HG03558 (cell line): Measurements from ENCODE around the gene SEC61A1.

Experiments used
- ATAC-seq: cut with Tn5 transposase; IDR thresholded peaks from one replicate; pipeline ENCODE4 v1.9.1; 2021; ENCODE audit warnings: moderate number of reproducible peaks; ENCODE audit not compliant: unreplicated experiment; ENCODE audit errors: extremely low read depth

The SEC61A1 gene

GRCh38 chr3:128054367-128054766 is 2.1 kb downstream of the SEC61A1 start:
- no peak for ATAC-seq

DNA sequence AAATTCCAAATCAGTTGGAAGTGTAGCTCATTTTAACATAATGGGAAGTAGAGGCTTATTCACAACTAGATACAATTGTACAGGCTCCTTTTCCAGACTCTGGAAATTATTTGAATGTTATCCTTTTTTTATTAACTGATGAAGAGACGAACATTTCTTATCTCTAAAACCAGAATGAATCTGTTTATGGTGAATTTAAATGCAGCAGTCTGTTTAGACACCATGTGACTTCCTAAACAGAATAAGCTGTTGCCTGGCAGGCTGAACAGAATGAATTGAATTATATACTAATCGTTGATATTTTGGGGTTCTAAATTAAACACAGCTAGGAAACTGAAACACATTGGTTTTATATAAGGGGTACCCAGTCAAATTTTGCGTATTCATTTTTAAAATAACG is 4.0 kb downstream of the SEC61A1 start:
- ATAC-seq: no peak

- ATAC-seq: no peak
These were observed 8.5 kb downstream of the SEC61A1 start for GRCh38 chr3:128060473-128061381.

DNA sequence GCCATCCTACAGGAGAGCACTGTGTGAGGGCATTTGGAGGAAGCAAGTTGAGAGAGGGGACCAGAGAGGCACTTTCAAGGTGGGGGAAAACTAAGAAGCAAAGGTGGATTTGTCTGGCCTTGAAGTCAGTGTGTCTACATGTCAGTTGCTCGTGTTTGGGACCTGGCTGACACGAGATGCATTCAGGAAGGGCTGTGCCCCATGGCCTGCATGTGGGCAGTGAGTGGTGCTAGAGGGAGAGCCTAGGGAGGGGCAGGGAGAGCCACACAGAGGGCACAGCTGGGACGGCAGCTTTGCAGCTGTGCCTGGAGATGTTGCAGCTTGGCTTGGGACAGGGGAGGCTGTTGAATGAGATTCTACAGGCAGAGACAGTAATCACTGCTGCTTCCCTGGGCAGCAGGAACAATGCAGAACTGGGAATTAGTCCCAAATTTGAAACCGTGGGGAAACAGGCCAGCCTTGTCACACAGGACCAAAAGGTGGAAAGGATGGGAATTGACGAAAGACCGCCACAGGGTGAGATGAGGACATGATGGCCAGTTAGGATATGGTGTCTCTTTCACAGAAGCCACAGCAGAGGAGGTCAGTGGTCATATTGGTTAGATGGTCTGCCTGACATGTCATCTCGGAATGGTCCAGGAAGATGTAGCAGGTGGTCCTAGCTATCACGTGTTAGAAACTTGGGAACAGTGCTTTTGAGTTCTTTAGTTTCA is 10.0 kb downstream of the SEC61A1 start:
- no peak for ATAC-seq

DNA sequence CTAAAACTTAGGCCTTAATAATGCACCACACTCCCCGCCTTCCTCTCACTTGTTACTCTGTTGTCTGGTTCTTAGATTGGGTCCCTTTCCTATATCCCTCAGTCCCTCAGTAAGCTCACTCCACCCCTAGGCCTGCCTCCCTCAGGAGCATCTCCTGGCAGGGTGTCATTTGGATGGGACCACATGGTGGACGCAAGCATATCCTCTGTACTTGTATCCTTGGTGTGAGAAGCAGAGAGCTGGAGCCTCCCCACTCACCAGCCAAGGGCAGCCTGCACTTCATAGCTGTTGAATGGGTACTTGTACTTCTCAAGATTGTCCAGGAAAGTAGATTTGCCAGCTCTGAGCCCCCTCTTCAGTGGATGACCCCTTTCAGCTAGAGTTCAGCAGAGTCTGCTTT is 11.6 kb downstream of the SEC61A1 start:
- ATAC-seq: no peak

DNA sequence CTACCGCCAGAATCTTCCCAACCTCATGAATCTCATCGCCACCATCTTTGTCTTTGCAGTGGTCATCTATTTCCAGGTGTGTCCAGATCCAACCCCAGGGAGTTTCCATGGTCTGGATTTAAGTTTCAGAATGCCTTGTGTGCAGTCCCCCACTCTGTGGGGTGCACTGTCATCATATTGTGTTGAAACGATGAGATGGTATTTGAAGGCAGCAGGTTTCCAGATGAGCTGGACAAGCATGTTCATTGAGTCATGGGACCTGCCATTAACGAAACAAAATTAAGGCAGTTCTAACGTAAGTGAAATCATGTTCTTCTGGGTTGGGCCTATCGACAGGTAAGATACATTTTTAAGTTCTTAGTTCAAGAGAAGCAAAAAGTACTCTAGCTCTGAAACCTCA is 12.7 kb downstream of the SEC61A1 start:
- ATAC-seq: no peak

- ATAC-seq: no peak
These were observed 13.9 kb downstream of the SEC61A1 start for GRCh38 chr3:128066114-128066513.

DNA sequence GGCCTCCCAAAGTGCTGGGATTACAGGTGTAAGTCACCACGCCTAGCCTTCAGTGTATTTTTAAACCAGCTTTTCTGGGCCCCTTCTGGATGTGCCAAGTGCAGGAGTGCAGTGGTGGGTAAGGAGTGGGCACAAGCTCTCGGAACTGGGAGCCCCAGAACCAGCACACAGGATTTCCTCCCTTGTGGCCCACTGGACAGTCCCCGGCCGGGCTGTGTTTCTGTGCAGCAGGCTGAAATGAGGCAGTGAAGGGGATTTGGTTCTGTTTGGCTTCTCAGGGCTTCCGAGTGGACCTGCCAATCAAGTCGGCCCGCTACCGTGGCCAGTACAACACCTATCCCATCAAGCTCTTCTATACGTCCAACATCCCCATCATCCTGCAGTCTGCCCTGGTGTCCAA is 14.4 kb downstream of the SEC61A1 start:
- ATAC-seq: no peak

DNA sequence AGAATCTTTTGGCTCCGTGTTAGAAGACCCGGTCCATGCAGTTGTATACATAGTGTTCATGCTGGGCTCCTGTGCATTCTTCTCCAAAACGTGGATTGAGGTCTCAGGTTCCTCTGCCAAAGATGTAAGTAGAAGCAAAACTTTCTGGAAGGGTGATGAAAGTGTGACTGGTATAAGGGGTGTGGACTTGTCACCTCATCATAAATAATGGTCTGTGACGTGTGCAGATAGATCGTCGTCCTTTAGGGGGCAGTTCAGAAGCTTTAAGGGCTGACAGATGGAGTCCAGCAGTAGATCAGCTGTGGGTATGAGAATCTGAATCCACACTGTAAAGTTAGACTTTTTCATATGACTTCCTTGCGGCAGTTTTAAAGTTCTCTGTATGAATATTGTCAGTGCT is 15.3 kb downstream of the SEC61A1 start:
- ATAC-seq: no peak

DNA sequence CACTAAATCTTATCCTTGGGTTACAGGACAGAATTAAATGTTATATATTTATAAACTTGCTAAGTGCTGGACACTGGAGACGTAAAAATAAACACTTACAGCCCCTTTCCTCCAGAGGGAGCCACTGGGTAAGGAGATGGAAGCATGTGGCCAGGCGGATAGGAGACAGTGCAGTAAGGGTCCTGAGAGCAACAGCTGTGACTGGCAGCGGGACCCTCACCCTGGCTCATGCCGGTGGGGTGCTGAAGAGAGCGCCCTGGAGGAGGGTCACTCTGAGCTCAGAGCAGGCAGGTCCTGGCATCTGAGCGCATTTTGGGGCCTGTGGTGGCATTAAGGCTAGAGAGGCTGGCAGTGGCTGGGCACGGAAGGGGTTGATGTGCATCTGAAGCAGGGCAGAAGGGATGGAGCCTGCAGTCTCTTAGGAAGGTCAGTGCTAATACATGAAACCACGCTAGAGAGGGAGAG is 16.0 kb downstream of the SEC61A1 start:
- no peak for ATAC-seq

GRCh38 chr3:128069271-128069670 is 17.0 kb downstream of the SEC61A1 start:
- no peak for ATAC-seq

DNA sequence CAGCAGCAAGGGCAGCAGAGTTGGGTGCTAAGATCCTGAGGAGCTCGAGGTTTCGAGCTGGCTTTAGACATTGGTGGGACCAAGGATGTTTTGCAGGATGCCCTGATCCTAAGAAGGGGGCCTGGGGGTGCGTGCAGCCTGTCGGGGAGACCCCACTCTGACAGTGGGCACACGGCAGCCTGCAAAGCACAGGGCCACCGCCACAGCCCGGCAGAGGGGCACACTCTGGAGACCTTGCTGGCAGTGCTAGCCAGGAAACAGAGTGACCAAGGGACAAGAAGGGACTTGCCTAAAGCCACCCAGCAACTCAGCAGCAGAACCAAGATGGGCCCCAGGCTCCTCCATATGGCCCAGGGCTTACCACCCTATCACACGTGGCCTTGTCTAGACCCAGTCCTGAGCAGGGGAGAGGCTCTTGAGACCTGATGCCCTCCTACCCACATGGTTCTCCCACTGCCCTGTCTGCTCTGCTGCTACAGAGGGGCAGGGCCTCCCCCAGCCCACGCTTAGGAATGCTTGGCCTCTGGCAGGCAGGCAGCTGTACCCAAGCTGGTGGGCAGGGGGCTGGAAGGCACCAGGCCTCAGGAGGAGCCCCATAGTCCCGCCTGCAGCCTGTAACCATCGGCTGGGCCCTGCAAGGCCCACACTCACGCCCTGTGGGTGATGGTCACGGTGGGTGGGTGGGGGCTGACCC is 18.8 kb downstream of the SEC61A1 start:
- ATAC-seq: no peak

GRCh38 chr3:128071771-128072453 is 19.7 kb downstream of the SEC61A1 start:
- ATAC-seq: no peak

GRCh38 chr3:128072454-128073184 is 20.4 kb downstream of the SEC61A1 start:
- ATAC-seq: no peak

DNA sequence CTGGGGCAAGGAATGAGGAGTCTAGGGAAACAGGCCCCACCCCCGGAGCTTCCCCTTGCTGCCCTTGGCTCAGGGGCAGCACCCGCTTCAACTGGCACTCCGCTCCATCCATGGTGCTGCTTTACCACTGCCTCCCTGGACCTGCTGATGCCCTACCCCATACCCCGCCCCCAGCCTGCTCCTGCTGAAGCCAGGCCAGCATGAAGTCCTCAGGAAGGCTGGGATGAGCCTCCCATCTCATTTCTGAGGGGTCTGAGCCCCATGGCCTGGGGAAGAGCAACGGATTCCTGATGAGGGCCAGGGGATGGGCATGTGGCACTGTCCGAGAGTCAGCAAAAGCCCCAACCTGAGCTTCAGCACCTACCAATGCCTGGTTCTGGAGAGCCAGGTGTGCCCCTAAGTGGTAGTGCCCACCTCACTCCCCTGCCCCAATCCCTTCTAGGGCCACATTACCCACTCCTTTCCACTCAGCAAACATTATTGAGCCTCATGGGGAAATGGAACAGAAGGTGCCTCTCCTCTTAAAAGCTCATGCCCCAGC is 21.0 kb downstream of the SEC61A1 start:
- ATAC-seq: no peak

GRCh38 chr3:128073807-128074206 is 21.6 kb downstream of the SEC61A1 start:
- no peak for ATAC-seq

- ATAC-seq: no peak
These were observed 22.7 kb downstream of the SEC61A1 start for GRCh38 chr3:128074851-128075521.

DNA sequence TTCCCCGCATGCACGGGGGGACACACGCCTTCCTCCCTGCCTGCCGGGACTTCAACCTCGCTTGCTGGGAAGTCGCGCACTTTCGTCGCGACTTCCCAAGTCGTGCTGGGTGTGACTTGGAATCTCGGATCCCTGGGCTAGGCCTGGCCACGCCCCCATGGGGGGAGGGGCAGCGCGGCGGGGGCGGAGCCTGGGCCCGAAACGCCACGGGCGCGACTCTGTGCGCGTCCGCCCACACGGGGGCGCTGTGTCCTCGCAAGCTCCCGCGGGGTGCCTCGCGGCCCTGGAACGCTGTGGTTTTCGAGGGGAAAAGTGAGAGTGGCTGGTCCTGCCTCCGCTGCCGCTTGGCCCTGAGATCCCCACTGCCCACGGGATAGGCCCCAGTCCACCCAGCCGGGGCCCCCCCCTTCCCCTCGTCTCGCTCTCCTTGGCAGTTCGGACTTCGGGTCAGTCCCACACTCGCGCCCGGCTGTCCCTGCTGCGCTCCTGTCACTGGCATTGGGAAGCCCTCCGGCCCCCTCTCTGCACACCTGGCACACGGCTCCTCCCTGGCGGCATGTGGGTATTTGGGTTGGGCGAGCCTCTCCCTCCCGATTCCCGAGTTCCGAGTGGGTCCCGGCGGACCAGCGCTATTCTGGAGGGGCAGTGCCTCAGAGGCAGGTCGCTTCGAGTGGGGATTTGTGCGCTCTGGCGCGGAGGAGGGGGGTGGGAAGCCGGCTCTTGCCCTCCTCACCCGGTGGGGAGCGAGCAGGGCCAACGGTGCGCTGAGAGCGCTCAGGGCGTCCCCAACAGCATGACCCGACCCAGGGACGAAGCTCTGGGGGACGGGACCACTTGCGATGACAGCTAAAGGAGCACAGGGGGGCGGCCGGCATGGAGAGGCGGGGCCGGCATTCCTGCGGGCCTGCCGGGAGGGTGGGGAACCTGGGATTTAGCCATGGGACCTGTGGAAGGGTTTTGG is 23.6 kb downstream of the SEC61A1 start:
- ATAC-seq: no peak
